ENCODE measurements around the gene MATN4. TPM values are rescaled to one million over a fixed set of nuclear protein-coding genes. Genes with fewer than 3 reads are reported as not detected.

The MATN4 gene
- total and polyA plus RNA-seq, 2 of the 13 experiments (the other 11 are each of a cell fraction or from before 2014, with no cell fraction given): not detected

- TF ChIP-seq RERE (CRISPR knock-in tag; IDR thresholded peaks at IDR 0.05; ENCODE audit: low read depth) (no peak; the same call in 1 of the 2 replicates), ZNF83 (CRISPR knock-in tag; IDR thresholded peaks at IDR 0.05; ENCODE audit: borderline replicate concordance) (no peak), PRMT3 (CRISPR knock-in tag; IDR thresholded peaks at IDR 0.05; ENCODE audit: borderline replicate concordance, low read depth) (no peak), MNT (IDR thresholded peaks at IDR 0.05) (no peak), ZBTB8A (CRISPR knock-in tag; IDR thresholded peaks at IDR 0.05; ENCODE audit: borderline replicate concordance, low read depth) (0 out of 2 replicates have a peak, but pooled peaks have one; percentile 20), ZBTB37 (CRISPR knock-in tag; IDR thresholded peaks at IDR 0.05) (peak; percentile 75; the same call in 1 of the 2 replicates), ZSCAN30 (CRISPR knock-in tag; IDR thresholded peaks at IDR 0.05) (no peak), ZNF674 (CRISPR knock-in tag; IDR thresholded peaks at IDR 0.05; ENCODE audit: low read depth) (no peak), U2AF2 (IDR thresholded peaks at IDR 0.05; ENCODE audit: low read depth, low read length) (no peak), EED (CRISPR knock-in tag; IDR thresholded peaks at IDR 0.05) (no peak), MXD3 (CRISPR knock-in tag; IDR thresholded peaks at IDR 0.05) (no peak), FOSL1 (CRISPR knock-in tag; IDR thresholded peaks at IDR 0.05; ENCODE audit: borderline replicate concordance) (no peak), ZFY (CRISPR knock-in tag; IDR thresholded peaks at IDR 0.05) (no peak), ZNF589 (CRISPR knock-in tag; conservative IDR thresholded peaks at IDR 0.05) (no peak), TBP (CRISPR knock-in tag; IDR thresholded peaks at IDR 0.05) (no peak), HNRNPH1 (optimal IDR thresholded peaks at IDR 0.05; ENCODE audit: low read depth, low read length) (no peak), ATF2 (CRISPR knock-in tag; IDR thresholded peaks at IDR 0.05) (no peak), ZSCAN9 (CRISPR knock-in tag; IDR thresholded peaks at IDR 0.05; ENCODE audit: borderline replicate concordance) (peak; percentile 12; the same call in 1 of the 2 replicates)
These were observed 29.4 kb upstream of the MATN4 start (continued) for GRCh38 chr20:45337367-45338120.
